Stimulated activated CD4-positive, alpha-beta T cell treated with anti-CD3 and anti-CD28 coated beads, Interleukin-4, amount 100 ng/mL, for 48 hours (primary cell): ENCODE measurements around the gene HOMER2.
"Not testable (repeated sequence)": the region's sequence is repeated elsewhere in the genome, so short reads cannot be mapped to it uniquely, and the experiment has no call there.

Source experiments
- DNase-seq, 2 donors: peaks; one replicate each; pipeline ENCODE4 v3.0.0-alpha.2; 2020; ENCODE audit warnings: low read depth in 2 of 2

The HOMER2 gene

DNA sequence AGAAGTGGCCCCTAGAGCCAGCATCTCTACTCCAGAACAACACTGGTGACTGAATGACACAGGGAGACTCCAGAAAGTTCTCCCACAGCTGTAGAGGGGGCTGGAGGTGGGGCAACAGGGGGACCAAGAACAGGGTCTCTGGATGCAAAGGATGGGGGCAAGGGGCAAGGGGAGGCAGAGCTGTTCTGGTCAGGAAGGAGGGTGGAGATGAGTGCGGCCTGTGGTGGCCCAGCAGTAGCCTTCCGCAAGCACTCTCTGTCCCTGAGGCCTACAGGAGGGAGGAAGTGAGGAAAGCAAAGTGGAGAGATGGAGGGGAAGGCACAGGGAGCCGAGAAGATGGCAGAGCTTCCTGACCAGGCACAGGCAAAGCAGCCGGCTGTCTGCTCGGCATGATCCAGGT, 56.5 kb downstream of the HOMER2 start:
- no peak for DNase-seq

DNA sequence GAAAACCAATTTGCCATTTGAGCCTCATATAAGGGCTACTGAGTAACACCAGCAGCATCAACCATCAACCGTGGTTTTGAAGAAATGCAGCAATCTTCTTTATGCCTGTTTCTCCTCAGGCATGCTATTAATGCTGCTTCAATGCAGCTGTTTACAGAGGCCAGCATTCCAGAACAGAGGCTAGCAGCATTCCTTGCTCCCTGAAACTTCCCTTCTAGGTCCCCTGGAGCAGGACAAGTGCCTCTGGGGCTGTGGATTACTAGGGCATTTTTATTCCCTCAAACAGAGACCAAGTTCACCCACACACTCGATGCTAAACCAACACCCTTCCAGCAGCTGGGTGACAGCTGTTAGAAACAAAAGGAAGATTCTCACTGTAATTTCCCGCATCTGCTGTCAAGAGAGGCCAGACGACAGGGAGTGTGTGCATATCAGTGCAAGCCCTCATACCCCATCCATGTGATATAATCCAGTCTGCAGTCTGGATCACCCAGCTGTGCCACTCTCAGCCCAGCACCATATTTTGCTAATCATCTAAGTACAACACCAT, 57.5 kb downstream of the HOMER2 start:
- no peak for DNase-seq

DNA sequence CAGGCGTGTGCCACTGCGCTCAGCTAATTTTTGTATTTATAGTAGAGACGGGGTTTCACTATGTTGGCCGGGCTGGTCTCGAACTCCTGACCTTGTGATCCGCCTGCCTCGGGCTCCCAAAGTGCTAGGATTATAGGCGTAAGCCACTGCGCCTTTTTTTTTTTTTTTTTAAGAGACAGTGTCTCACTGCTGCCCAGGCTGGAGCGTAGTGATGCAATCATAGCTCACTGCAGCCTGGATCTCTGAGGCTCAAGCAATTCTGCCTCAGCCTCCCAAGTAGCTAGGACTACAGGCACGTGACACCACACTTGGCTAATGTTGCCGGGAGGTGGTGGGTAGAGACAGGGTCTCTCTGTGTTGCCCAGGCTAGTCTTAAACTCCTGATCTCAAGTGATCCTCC, 59.0 kb downstream of the HOMER2 start:
- not testable (repeated sequence) for DNase-seq

DNA sequence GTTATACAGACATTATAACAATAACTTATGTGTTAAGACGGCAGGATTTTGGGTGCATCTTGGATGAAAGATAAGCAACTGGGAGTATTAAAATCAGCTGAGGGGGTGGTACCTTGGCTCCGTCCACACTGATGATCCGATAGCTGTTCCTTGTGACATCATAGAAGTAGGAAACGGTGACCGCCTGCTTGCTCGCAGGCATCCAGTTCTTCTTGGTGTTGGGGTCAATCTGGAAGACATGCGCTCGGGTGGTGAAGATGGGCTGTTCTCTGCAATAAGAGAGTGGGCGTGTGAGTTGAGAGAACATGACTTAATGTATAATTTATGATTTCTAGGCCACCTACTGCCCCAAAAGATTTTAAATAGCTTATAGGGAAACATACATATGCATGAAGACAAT, 59.9 kb downstream of the HOMER2 start:
- no peak for DNase-seq

DNA sequence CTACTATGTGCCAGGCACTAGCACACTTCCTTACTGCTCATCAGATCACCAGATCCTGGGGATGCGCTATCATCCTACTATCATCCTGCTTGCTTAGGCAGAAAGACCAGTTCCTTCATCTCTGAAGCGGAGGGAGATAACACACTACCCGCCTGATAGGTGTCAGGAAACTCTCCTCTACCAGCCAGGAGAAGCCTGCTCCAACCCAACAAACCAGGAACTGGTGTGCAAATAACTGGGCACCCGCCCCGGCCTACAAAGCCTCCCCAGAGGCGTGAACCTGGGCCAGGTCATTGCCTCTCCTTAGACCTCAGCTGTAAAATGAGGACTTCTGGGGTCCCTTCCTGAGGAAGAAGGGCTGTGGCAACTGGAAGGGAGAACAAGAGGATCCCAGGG, 61.5 kb downstream of the HOMER2 start:
- no peak for DNase-seq

DNA sequence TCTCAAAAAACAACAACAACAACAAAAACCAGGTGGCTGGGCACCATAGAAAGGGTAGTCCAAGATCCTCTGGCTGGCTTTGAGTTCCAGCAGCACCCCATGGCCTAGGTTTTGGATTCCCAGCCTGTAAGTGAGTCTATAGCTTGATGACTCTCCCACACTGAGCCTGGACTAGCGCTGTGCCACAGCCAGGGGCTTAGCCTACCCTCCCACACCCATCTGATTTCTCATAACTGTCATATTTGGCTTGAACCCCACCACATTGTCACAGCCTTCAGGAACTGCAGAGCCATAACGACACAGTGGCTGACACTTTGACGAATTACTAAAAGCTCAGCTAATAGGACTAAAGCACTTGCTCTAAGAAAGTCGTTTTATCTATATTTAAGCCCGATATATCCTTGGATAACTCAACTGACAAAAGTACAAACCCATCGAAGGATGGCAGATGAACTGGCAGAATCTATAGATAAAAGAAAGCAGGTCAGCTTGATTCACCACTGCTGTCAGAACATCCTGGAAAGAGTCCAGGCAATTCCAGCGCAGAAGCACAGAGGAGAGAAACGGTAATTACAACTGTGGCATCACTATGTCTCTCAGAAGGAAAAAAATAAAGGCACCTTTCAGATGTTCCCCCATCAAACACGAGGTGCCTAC, 62.1 kb downstream of the HOMER2 start:
- DNase-seq: no peak

DNA sequence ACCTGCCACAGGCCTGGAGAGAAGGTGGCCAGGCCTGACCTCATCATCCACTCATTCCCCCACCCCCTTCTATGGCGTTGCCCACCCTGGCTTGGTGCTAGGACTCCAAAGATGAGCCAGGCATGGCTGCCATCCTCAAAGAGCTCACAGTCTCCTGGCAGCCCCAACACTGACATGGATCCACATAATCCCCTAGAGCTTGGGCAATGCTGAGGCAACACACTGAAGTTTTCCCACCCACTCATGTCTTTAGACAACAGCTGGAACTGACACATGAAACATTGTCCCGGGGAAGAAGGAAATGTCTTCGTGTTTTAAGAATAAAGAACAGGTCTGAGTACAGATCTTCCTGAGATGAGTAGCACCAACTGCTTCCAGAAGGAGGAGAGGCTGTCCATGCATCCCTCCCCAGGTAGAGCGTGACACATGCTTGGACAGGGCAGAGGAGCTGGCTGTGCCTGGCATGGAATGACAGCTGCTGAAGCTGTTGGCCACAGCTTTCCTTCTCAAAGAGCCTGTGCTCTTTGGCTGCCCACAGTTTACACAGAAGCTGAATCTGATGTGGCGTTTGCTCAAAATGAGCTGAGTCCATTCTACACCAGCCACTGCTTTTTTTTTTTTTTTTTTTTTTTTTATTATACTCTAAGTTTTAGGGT, 70.1 kb downstream of the HOMER2 start:
- no peak for DNase-seq

DNA sequence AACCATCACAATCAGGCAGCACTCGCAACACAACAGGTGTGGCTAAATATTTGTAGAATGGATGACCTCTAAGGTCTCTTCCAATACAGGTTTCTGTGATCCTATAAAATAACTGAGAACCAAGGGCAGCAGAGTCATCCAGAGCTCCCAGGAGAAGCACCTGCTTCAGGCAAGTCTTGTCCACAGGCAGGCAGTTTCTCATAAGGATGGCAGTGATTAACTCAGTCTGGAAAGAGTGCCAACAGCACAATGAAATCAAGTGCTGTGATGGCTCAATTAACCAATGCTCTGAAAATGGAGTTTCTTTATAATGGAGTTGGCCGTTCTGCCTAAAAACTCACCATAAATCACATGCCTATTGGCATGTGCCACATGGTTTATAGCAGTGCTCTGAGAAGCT, 70.8 kb downstream of the HOMER2 start:
- no peak for DNase-seq

DNA sequence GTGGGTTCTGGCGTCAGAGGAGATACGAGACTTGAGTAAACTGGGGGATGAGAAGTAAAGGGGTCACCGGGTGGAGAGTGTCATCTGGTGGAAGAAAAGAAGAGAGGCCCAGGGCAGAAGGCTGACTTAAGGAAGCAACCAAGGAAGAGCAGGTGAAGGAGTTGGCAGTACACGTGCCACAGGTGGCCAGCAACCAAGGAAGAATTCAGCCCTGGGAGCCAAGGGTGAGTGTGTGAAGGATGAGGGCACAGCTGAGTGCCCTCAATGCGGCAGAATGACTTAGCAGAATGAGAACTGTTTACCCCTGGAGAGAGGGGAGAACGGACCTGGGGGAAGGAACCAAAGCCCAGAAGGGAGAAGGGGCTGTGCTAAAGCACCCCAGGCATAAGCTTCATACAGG, 71.8 kb downstream of the HOMER2 start:
- DNase-seq: no peak

DNA sequence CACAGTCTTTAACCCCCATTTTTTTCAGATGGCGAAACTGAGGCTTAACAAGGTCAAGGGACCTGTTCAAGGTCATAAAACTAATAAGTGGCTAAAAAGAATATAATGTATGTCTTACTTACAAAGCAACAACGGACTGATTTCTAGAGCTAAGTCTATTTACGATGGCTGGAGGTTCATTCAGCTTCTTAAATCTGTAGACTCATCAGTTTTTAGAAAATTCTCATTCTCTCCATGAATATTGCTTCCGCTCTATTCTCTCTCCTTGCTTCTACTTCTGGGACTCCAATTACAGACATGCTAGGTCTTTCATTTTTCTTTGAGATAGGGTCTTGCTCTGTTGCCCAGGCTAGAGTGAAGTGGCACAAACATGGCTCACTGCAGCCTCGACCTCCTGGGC, 74.2 kb downstream of the HOMER2 start:
- no peak for DNase-seq

DNA sequence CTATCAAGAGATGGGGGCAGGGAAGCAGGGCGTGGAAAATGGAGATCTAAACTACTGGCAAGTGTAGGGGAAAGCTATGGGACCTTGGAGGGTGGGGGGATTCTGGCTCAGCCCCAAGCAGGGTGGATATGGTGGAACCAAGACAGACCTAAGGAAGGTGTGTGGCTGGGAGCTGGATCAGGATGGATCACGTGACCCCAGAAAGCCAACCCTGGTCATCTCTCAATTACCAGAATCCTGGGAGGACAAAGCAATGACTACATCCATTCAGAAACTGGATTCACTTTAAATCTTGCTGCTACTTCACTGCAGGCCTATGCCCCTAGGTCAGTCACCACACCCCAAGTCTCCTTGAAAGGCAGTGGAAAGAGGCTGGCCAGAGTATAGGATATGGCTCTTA, 74.7 kb downstream of the HOMER2 start:
- DNase-seq: no peak

DNA sequence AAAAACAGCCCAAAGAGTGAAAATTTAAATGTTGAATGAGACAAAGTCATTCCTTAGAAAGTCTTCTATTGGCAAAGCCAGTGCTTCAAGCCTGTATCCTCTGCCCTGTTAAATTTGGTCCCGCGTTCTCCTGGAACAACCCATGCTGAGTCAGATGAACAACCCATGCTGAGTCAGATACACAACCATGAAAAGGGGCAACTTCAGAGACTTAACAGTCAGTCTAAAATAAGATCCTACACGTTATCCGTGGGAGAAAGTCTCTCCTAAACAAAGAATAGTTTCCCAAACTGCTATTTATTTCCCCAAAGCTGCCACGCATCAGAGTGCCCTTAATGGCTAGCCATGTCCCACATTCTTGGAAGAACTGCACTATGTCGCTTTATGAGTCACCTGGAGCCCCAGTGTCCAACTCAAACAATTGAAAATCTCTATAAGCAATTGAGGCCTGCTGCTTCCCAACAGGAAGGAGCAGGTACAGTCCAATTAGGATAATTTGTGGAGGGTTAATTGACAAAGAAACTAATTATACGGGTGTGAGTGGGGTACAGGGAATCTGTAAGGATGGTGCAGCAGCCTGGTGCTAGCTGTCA, 77.0 kb downstream of the HOMER2 start:
- no peak for DNase-seq

DNA sequence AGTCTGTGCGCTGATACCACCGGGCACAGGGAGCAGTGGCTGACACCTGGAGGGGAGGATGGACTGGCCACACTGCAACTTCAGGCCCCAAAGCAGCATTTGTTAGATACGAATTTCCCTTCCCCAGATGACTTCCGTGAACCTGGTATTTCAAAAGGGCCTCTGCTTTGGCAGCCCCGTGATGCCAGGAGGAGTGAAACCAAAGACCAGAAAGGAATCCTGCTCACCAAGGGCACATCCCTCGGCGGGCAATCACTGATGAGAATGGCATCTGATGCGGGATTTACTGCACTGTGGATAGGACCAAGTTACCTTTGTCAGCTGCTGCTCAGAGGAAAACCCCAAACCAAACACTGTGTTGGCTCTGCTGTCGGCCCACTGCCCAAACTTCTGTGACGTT, 77.6 kb downstream of the HOMER2 start:
- DNase-seq: no peak

DNA sequence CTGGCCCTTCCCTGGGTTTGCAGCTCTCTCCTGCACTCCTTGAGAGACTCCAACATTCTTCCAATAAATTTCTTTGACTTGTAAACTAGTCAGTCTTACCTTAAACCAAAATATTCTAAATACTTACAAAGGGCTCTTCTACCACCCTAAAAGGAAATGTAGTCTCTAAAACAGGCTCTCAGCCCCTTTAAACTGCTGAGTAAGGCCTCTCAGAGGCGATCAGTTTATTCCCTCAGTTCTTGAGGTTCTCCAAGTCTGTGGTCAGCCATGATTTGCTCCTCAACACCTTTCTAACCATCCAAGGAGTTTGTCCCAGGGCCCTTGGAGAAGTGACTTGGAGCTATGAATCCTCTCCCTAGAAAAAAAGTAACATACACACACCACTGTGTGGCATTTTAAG, 78.3 kb downstream of the HOMER2 start:
- no peak for DNase-seq

DNA sequence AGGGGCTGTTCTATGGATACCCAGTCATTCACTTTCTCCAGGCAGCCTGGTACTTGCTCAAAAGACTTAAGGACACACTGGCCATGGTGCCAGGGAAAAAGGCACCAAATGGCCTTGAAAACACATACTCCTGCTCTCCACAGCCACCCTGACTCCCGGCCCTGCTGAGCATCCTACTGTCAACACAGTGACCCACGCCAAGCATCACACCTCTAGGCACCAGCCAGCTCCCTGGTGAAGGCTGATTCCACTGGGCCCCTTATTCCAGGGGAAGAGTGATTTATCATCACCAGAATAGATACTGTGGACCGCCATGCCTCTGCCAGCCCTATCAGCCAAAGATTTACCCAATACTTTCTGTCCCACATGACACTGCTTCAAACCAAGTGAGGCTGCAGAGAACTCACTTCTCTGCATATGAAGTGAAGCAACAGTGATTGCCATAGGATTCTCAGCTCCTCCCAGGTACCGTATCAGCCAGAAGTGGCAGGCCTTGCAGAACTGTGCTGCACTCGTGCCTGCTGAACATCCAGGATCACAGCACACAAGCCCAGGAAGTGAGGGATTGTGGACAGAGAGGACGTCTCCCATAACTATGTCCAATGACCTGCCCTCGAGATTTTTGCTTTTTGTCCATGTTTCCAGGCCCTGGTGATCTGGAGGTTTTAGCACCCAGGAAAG, 79.4 kb downstream of the HOMER2 start:
- no peak for DNase-seq

DNA sequence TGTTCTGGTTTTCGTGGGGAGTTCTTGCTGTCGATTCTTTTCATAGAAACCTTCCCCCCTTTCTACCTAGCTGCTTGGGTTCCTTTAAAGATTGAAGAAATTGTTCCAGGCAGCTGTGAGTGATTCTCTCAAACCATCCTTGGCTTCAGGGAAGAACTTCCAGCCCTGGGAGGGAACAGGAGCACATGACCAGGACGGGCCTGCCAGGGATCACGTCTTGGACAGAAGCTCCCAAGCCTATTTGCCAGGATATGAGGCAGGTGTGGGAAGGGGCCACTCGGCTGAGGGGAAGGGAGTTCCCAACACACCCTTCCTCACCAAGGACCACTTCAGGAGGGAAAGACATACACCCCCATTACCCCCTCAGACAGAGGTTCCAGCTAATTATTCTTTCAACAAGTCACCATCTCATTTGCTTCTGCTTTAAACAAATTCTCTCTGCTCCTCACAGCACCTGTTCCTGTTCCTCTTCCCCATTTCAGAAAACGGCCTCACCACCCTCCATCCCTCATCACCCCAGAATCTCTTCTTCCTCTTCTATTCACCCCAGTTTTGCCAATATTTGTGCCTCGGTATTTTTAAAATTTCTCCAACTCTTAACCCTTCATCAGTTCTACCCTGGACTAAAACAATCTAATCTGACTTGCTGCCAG, 80.6 kb downstream of the HOMER2 start:
- no peak for DNase-seq

DNA sequence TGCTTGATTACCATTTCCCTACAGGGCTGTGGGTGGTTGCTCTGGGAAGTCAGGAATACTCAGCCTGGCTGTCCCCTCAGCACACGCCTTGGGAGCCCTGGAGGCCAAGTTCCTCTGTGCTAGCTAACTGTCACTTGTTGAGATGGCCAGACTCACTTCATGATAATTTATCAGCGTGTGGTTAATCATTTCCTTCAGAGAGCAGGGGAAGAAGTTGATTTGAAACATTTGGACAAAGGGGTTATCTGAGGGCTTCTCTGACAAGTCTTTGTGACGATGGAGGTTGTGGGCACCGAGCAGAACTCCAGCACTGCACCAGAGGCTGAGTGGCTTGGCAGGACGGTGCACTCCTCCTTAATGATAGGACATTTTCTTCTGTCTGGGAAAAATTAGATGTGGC, 81.2 kb downstream of the HOMER2 start:
- no peak for DNase-seq

DNA sequence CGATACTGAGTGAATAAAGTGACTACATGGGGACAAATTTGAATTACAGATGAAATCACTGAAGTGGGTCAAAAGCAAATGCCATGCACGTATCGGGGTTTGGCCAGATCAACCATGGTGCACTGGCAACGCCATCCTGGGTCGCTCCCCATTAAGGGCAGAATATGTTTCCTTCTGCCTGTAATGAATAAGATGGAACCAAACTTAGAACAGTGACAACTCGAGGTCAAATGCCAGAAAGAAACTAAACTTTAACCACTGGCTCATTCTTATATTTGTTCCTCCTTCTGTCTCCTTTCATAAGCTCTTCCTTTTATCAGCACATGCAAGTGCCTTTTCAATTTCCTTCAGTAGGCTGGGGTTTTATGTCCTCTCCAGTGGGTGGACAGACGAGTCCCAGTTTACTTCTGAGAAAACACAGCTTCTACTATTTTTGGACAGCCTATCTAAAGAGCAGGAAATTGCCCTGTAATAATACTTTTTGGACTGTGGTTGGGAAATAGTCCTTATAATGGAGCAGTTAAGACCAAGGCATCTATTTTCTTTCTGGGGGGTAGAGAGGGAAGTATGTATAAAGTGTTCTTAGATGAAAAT, 81.7 kb downstream of the HOMER2 start:
- DNase-seq: no peak

DNA sequence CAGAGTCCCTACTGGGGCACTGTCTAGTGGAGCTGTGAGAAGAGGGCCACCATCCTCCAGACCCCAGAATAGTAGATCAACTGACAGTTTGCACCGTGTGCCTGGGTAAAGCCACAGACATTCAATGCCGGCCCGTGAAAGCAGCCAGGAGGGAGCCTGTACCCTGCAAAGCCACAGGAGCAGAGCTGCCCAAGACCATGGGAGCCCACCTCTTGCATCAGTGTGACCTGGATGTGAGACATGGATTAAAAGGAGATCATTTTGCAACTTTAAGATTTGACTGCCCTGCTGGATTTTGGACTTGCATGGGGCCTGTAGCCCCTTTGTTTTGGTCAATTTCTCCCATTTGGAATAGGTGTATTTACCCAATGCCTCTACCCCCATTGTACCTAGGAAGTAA, 86.5 kb downstream of the HOMER2 start:
- DNase-seq: not testable (repeated sequence)

DNA sequence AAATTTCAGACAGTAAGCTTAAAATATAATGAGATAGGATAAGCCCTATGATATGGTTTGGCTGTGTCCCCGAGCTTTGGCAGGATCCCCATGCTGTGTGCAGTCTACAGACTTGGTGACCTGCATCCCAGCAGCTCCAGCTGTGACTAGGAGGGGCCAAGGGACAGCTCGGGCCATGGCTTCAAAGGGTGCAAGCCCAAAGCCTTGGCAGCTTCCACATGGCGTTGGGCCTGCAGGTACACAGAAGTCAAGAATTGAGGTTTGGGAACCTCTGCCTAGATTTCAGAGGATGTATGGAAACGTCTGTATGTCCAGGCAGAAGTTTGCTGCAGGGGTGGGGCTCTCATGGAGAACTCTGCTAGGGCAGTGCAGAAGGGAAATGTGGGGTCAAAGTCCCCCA, 86.9 kb downstream of the HOMER2 start:
- not testable (repeated sequence) for DNase-seq

DNA sequence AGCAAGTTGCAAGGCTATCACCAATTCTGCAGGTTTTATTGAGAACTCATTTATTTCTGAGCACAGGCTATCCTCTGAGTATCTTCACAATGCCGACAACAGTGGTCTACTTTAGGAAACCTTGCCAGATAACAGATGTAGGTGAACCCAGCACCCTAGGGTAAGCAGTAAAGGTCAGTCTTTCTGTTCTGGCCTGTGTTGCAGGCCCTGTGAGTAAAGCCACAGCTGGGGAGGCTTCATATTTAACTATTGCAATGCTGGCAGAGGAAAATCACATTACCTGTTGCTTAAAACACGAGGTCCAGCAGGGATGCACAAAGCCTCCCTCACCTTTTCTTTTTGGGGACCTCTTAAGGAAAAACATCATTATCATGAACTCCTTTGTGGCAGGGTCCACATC, 87.6 kb downstream of the HOMER2 start:
- DNase-seq: no peak

DNA sequence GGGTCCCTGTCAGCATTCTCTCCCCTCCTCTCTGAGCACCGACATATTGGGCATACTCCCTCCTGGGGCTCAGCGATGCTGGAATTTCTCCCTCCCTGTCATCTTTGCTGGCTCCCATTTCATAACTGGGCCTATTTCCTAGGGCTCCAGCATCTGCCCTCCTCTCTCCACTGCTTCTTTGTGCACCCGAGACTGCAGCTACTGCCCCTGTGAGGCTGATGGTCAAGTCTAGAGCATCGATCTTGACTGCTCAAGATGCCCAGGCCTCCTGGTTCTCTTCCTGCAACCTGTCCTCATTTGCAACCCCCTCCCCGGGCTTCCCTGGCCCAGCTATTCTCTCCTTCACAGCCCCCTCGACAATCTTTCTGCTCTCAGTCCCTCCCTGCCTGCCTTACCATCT, 89.6 kb downstream of the HOMER2 start:
- no peak for DNase-seq
